SU-DHL-6 (cell line): Measurements from ENCODE around the gene MTRR.

ENCODE experiments used
- CTCF ChIP-seq: fragments of 200-600 bp; sonication (generic); IDR thresholded peaks from one replicate; pipeline ENCODE4 v1.5.1; 2017; ENCODE audit warnings: antibody characterized with exemption, mild to moderate bottlenecking, low read length, moderate library complexity; ENCODE audit not compliant: insufficient read depth, poor library complexity, severe bottlenecking
- EZH2phosphoT487 ChIP-seq: fragments of 200-600 bp; sonication (generic), shearing (Covaris generic); conservative IDR thresholded peaks from 2 replicates; pipeline ENCODE4 v1.6.1; 2018; ENCODE audit warnings: mild to moderate bottlenecking, antibody characterized with exemption, low read length, moderate library complexity, mixed read lengths

- no peak for TF ChIP-seq CTCF
- TF ChIP-seq EZH2phosphoT487 = no peak
Measured at GRCh38 chr5:7857361-7857760, 11.6 kb upstream of the MTRR start.
